CD14-positive monocyte (primary cell): ENCODE results near the gene PPP2R5B. TPM values are rescaled to one million over a fixed set of nuclear protein-coding genes. Genes with fewer than 3 reads are reported as not detected.

Experiments
- DNase-seq, 3 donors: peaks; one replicate each; pipeline ENCODE4 v3.0.0-alpha.2; 2011 to 2022
- H2AFZ ChIP-seq: 2 replicates; pipeline ENCODE4 v1.6.0; 2012; ENCODE audit warnings: mild to moderate bottlenecking, low read depth, low read length, inconsistent platforms; ENCODE audit not compliant: insufficient read depth, poor library complexity, severe bottlenecking
- H3K27ac ChIP-seq, 2 donors: 1 replicate in 1 of 2; 2 replicates in 1 of 2; pipeline ENCODE4 v1.5.1; 2012 to 2013; ENCODE audit warnings: low read length in 2 of 2, control low read depth in 1 of 2, inconsistent platforms in 1 of 2, low read depth in 1 of 2, mild to moderate bottlenecking in 1 of 2
- H3K27me3 ChIP-seq, 2 donors: one replicate each; pipeline versions ENCODE4 v1.6.0 to v1.6.1; 2011 to 2013; ENCODE audit warnings: low read length in 2 of 2; ENCODE audit not compliant: control insufficient read depth in 2 of 2, insufficient read depth in 2 of 2
- H3K36me3 ChIP-seq, 2 donors: replicated peaks in 1 of 2; 1 replicate in 1 of 2; 2 replicates in 1 of 2; pipeline versions ENCODE4 v1.5.1 to v1.6.1; 2012 to 2013; ENCODE audit warnings: low read length in 2 of 2, control low read depth in 1 of 2, inconsistent platforms in 1 of 2, mild to moderate bottlenecking in 1 of 2; ENCODE audit not compliant: insufficient read depth in 2 of 2, control insufficient read depth in 1 of 2
- H3K4me1 ChIP-seq, 2 donors: 1 replicate in 1 of 2; 2 replicates in 1 of 2; pipeline versions ENCODE4 v1.5.1 to v1.6.1; 2012 to 2013; ENCODE audit warnings: low read length in 2 of 2, control low read depth in 1 of 2, inconsistent platforms in 1 of 2, mild to moderate bottlenecking in 1 of 2, moderate library complexity in 1 of 2; ENCODE audit not compliant: insufficient read depth in 2 of 2, control insufficient read depth in 1 of 2
- H3K4me2 ChIP-seq: replicated peaks from 2 replicates; pipeline ENCODE3; 2012; ENCODE audit warnings: low read length, moderate library complexity, mild to moderate bottlenecking; ENCODE audit not compliant: poor library complexity, severe bottlenecking; ENCODE audit errors: extremely low read depth
- H3K4me3 ChIP-seq, 3 experiments: fragments of 200-600 bp in 1 of 3; sonication (generic) in 1 of 3; replicated peaks in 1 of 3; 1 replicate in 2 of 3; 2 replicates in 1 of 3; pipeline ENCODE4 v1.5.1; 2011 to 2013; ENCODE audit warnings: low read length in 3 of 3, mild to moderate bottlenecking in 3 of 3, control low read depth in 2 of 3, low read depth in 2 of 3, inconsistent platforms in 1 of 3, moderate library complexity in 1 of 3
- H3K79me2 ChIP-seq: 2 replicates; pipeline ENCODE4 v1.6.0; 2012; ENCODE audit warnings: mild to moderate bottlenecking, control low read depth, inconsistent platforms, low read length, moderate library complexity; ENCODE audit not compliant: insufficient read depth
- H3K9ac ChIP-seq: 2 replicates; pipeline ENCODE4 v1.6.0; 2017; ENCODE audit warnings: low read length, mild to moderate bottlenecking; ENCODE audit not compliant: insufficient read depth, poor library complexity, severe bottlenecking
- H3K9me3 ChIP-seq, 2 donors: replicated peaks in 1 of 2; 1 replicate in 1 of 2; 2 replicates in 1 of 2; pipeline versions ENCODE4 v1.5.1 to v1.6.1; 2012 to 2013; ENCODE audit warnings: low read length in 2 of 2, control low read depth in 1 of 2; ENCODE audit not compliant: control insufficient read depth in 1 of 2, insufficient read depth in 1 of 2
- H4K20me1 ChIP-seq: 2 replicates; pipeline ENCODE4 v1.6.0; 2012; ENCODE audit warnings: mild to moderate bottlenecking, low read length, control low read depth, moderate library complexity; ENCODE audit not compliant: insufficient read depth
- H3K27ac Mint-ChIP-seq, 7 donors: one replicate each; pipeline ENCODE4 v1.8.0; 2020; ENCODE audit warnings: mild to moderate bottlenecking in 7 of 7, mixed read lengths in 7 of 7, moderate library complexity in 6 of 7, inconsistent platforms in 2 of 7
- H3K27me3 Mint-ChIP-seq, 3 donors: one replicate each; pipeline ENCODE4 v1.8.0; 2021 to 2022; ENCODE audit warnings: low read depth in 3 of 3, mild to moderate bottlenecking in 3 of 3, mixed read lengths in 3 of 3, moderate library complexity in 3 of 3, inconsistent platforms in 1 of 3
- H3K36me3 Mint-ChIP-seq, 2 donors: one replicate each; pipeline ENCODE4 v1.8.0; 2020; ENCODE audit warnings: mixed read lengths in 2 of 2, inconsistent platforms in 1 of 2, mild to moderate bottlenecking in 1 of 2
- H3K4me1 Mint-ChIP-seq: one replicate; pipeline ENCODE4 v1.8.0; 2020; ENCODE audit warnings: mild to moderate bottlenecking, mixed read lengths
- H3K4me3 Mint-ChIP-seq, 2 donors: one replicate each; pipeline ENCODE4 v1.8.0; 2020; ENCODE audit warnings: mild to moderate bottlenecking in 2 of 2, mixed read lengths in 2 of 2, moderate library complexity in 1 of 2
- H3K9me3 Mint-ChIP-seq, 7 donors: one replicate each; pipeline ENCODE4 v1.8.0; 2020 to 2022; ENCODE audit warnings: mixed read lengths in 7 of 7, mild to moderate bottlenecking in 6 of 7, moderate library complexity in 6 of 7, inconsistent platforms in 2 of 7
- CTCF ChIP-seq: fragments of 200-600 bp; IDR thresholded peaks from one replicate; pipeline ENCODE4 v1.8.0; 2022; ENCODE audit warnings: antibody characterized with exemption, mild to moderate bottlenecking
- WGBS: methylation state at CpG from one replicate; pipeline ENCODE4 v1.1.5; 2013; ENCODE audit warnings: missing lambda C conversion rate; ENCODE audit not compliant: insufficient coverage; 5-methylcytosine and 5-hydroxymethylcytosine counted together
- intact Hi-C, 2 donors: fragments of 100-400 bp; cut with micrococcal nuclease; formaldehyde crosslinking; loops; one replicate each; pipeline versions ENCODE4 v1.15.0 to v1.15.1; 2023
- polyA plus RNA-seq, 3 donors: library from polyadenylated mRNA; depleted of rRNA in 1 of 3; unstranded in 2 of 3; stranded (reverse) in 1 of 3; fragments of 300-500 nt in 2 of 3; fragments of >200 nt in 1 of 3; fragmentation: Illumina TruSeq in 2 of 3; gene quantifications; 1 replicate in 2 of 3; 2 replicates in 1 of 3; pipeline ENCODE4 v1.2.3, GENCODE V29; 2012 to 2021

The PPP2R5B gene
- polyA plus RNA-seq, 3 donors: 9.0 to 26.7 (median 9.4) TPM

DNA sequence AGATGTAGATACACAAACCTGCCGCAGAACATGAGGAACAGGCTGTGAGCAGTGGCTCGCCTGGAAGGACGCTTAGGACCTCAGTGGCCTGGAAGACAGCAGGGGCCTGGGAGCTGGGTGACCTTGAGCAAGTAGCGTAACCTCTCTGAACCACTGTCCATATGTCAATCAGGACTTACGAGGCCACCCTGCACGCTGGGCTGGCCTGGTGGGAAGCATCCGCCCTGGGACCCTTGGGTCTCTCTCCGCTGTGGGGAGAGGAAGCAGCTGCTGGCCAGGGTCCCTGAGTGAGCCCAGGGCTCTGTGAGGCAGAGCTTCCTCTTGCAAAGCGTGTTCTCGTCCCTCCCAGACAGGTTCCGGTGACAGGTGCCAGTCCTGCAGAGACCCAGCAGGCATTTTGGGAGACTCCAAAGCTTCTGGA lies 32.1 kb upstream of the PPP2R5B start:
- no peak for DNase-seq
- 76% methylated on average over 9 of the region's 11 CpGs for WGBS
- no peak overlapping the region for H3K4me2 ChIP-seq
- H3K9ac ChIP-seq: no peak overlapping the region
- peaks cover 6% of the 10 kb centered on the region for H4K20me1 ChIP-seq
- H3K4me1 ChIP-seq: peaks cover 23 to 28% of the 10 kb centered on the region in 2 donors
- no peak for TF ChIP-seq CTCF
- no peak overlapping the region for H3K27ac ChIP-seq
- no peaks in the 10 kb centered on the region for H3K9me3 Mint-ChIP-seq
- no peak overlapping the region for H2AFZ ChIP-seq
- no peak overlapping the region for H3K4me3 ChIP-seq
- no peaks in the 10 kb centered on the region for H3K27me3 ChIP-seq
- peaks cover 19% of the 10 kb centered on the region for H3K4me1 Mint-ChIP-seq
- H3K9me3 ChIP-seq: no peaks in the 10 kb centered on the region
- no peak overlapping the region for H3K27ac Mint-ChIP-seq
- peaks cover 4 to 6% (median 5%) of the 10 kb centered on the region in 3 donors for H3K27me3 Mint-ChIP-seq
- H3K36me3 Mint-ChIP-seq: peaks cover 22% of the 10 kb centered on the region in 2 donors
- no peaks in the 10 kb centered on the region for H3K79me2 ChIP-seq
- H3K4me3 Mint-ChIP-seq: no peak overlapping the region
- intact Hi-C loops: no loop called here
- peaks cover 24 to 28% of the 10 kb centered on the region in 2 donors for H3K36me3 ChIP-seq

DNA sequence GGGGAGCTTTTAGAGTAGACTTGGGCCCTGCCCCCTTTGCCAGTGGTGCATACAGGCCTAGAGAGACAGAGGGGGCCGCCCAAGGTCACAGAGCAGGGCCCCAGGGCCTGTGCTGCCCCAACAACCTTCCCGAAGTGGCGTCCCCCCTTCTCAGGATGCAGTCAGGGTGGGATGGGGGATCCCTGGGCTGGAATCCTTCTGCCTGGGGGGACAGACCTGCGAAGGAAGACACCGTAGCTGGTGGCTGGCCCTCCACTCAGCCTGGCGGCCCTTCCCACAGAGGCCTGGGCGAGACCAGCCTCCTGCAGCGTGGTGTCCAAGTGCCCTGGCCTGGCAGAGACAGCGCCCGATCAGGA lies 31.7 kb upstream of the PPP2R5B start:
- Histone ChIP-seq H3K27me3 (no peaks in the 10 kb centered on the region), H3K4me2 (no peak overlapping the region), H3K36me3 (peaks cover 28 to 32% of the 10 kb centered on the region in 2 donors), H3K4me1 (peaks cover 19 to 24% of the 10 kb centered on the region in 2 donors), H3K9me3 (no peaks in the 10 kb centered on the region), H3K9ac (no peak overlapping the region), H4K20me1 (peaks cover 6% of the 10 kb centered on the region), H3K79me2 (no peaks in the 10 kb centered on the region), H3K4me3 (no peak overlapping the region), H2AFZ (no peak overlapping the region), H3K27ac (no peak overlapping the region)
- Mint-ChIP-seq H3K4me3 (no peak overlapping the region), H3K9me3 (no peaks in the 10 kb centered on the region), H3K36me3 (peaks cover 24 to 26% of the 10 kb centered on the region in 2 donors), H3K27ac (no peak overlapping the region), H3K4me1 (peaks cover 16% of the 10 kb centered on the region), H3K27me3 (peaks cover 4 to 5% (median 5%) of the 10 kb centered on the region in 3 donors)
- no peak for TF ChIP-seq CTCF
- intact Hi-C loops: loop anchor here in 1 of 2 donors (1.0 kb wide), 1 partner anchor 46 kb away; no protein-coding TSS in a partner anchor
- DNase-seq: no peak
- 100% methylated on average over 6 of the region's 10 CpGs for WGBS
